NCI-H187 treated with DMSO at 0.1 percent for 48 hours (cell line): ENCODE results near the gene TEX55.
"Not testable (repeated sequence)": the region's sequence is repeated elsewhere in the genome, so short reads cannot be mapped to it uniquely, and the experiment has no call there.

Experiments
- DNase-seq: peaks from one replicate; lab custom pipeline; 2025; lab: John Stamatoyannopoulos, UW

Gene TEX55

GRCh38 chr3:119160815-119161214 lies 14.8 kb downstream of the TEX55 start:
- no peak for DNase-seq

- DNase-seq, result no peak
Measured at GRCh38 chr3:119161240-119161639, 15.3 kb downstream of the TEX55 start.

GRCh38 chr3:119164745-119165144 lies 18.8 kb downstream of the TEX55 start:
- not testable (repeated sequence) for DNase-seq

- DNase-seq, result no peak
Measured at GRCh38 chr3:119170821-119171220, 24.9 kb downstream of the TEX55 start.

- DNase-seq, result no peak
Measured at GRCh38 chr3:119173325-119173724, 27.4 kb downstream of the TEX55 start, which contains the start of gene UPK1B. UPK1B (plus strand) TSS chr3:119173598; CDS start chr3:119186742, 13,144 bp downstream.

GRCh38 chr3:119175872-119176756 lies 30.1 kb downstream of the TEX55 start:
- no peak for DNase-seq

- no peak for DNase-seq
Measured at GRCh38 chr3:119176778-119177177, 30.8 kb downstream of the TEX55 start.

GRCh38 chr3:119177321-119177720 lies 31.4 kb downstream of the TEX55 start:
- DNase-seq, result no peak

GRCh38 chr3:119181765-119182164 lies 35.8 kb downstream of the TEX55 start:
- DNase-seq, result no peak

GRCh38 chr3:119184111-119184510 lies 38.1 kb downstream of the TEX55 start:
- DNase-seq, result no peak

GRCh38 chr3:119184796-119185570 lies 39.0 kb downstream of the TEX55 start:
- DNase-seq, result no peak

- no peak for DNase-seq
Measured at GRCh38 chr3:119187266-119187665, 41.3 kb downstream of the TEX55 start.

- no peak for DNase-seq
Measured at GRCh38 chr3:119191800-119192199, 45.8 kb downstream of the TEX55 start.

- DNase-seq, result no peak
Measured at GRCh38 chr3:119194237-119195150, 48.5 kb downstream of the TEX55 start.

- no peak for DNase-seq
Measured at GRCh38 chr3:119195151-119195476, 49.1 kb downstream of the TEX55 start.

- DNase-seq, result no peak
Measured at GRCh38 chr3:119195911-119196310, 49.9 kb downstream of the TEX55 start.
